H54 (cell line): ENCODE measurements around the gene WIF1.

Experiments used
- DNase-seq: peaks from one replicate; pipeline ENCODE4 v3.0.0; 2011; ENCODE audit warnings: low spot score, mixed read lengths; ENCODE audit not compliant: insufficient read length
- FAIRE-seq: peaks from 3 replicates; lab custom pipeline; 2011; peaks lifted over from hg19 to GRCh38; lab: Jason Lieb, UNC
- POLR2A ChIP-seq: IDR thresholded peaks from 2 replicates; pipeline ENCODE4 v1.6.1; 2011; ENCODE audit warnings: low read depth, mild to moderate bottlenecking, low read length

Gene WIF1

DNA sequence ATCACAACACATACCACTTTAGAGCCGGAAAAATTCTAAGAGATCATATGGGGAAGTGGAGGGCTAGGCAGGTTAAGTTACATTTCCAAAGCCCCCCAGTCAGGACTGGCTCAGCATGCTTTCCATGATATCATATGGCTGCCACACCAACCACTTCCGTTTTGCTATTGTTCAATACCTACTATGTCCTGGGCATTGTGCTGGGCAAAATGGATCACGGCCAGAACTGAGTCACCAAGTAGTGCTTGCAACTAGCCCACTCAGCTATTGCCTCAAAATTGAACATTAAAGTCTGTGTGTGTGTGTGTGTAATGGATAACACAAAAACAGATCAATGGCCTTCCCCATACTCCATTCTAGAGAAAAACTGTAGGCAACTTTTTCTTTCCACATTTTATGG, 22.7 kb downstream of the WIF1 start:
- no peak for TF ChIP-seq POLR2A
- no peak for DNase-seq
- no peak for FAIRE-seq

GRCh38 chr12:65094722-65095121, 26.4 kb downstream of the WIF1 start:
- FAIRE-seq (no peak), DNase-seq (no peak)
- no peak for TF ChIP-seq POLR2A

GRCh38 chr12:65093606-65094005, 27.5 kb downstream of the WIF1 start:
- no peak for TF ChIP-seq POLR2A
- no peak for DNase-seq
- no peak for FAIRE-seq

- no peak for DNase-seq
- no peak for FAIRE-seq
- TF ChIP-seq POLR2A = no peak
These were observed 30.6 kb downstream of the WIF1 start for GRCh38 chr12:65090461-65090860.

GRCh38 chr12:65086236-65086635, 34.9 kb downstream of the WIF1 start:
- no peak for FAIRE-seq

GRCh38 chr12:65084579-65084978, 36.5 kb downstream of the WIF1 start:
- FAIRE-seq = no peak
- no peak for TF ChIP-seq POLR2A
- no peak for DNase-seq

More at GRCh38 chr12:65086236-65086635, 34.9 kb downstream of the WIF1 start:
- DNase-seq = no peak
- TF ChIP-seq POLR2A = no peak

GRCh38 chr12:65083581-65083980, 37.5 kb downstream of the WIF1 start:
- FAIRE-seq (no peak), DNase-seq (no peak)
- TF ChIP-seq POLR2A = no peak

GRCh38 chr12:65082406-65082805, 38.7 kb downstream of the WIF1 start:
- TF ChIP-seq POLR2A = no peak
- no peak for FAIRE-seq
- DNase-seq = no peak

GRCh38 chr12:65081496-65081895, 39.6 kb downstream of the WIF1 start:
- FAIRE-seq = no peak
- no peak for TF ChIP-seq POLR2A
- DNase-seq = no peak

DNA sequence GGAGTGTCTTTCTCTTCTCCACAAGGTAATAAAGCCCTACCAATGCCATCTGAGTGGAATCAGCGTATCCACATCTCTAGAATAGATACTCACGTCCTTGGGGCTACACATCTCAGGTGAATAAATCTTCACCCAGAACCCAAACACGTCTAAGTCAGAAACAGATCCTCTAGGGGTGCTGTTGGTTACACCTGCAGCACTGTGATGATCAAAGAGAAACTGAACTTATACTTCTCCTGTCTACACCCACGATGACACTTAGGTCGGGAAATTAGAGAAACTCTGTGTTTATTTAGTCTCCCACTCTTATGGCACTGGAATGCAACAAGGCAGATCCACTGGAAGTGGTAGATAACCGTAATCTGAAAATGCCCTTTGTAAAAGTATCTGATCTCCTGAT, 46.2 kb downstream of the WIF1 start:
- no peak for TF ChIP-seq POLR2A
- DNase-seq (no peak), FAIRE-seq (no peak)

- FAIRE-seq (no peak), DNase-seq (no peak)
- TF ChIP-seq POLR2A = no peak
These were observed 51.8 kb downstream of the WIF1 start for GRCh38 chr12:65069336-65069735.

DNA sequence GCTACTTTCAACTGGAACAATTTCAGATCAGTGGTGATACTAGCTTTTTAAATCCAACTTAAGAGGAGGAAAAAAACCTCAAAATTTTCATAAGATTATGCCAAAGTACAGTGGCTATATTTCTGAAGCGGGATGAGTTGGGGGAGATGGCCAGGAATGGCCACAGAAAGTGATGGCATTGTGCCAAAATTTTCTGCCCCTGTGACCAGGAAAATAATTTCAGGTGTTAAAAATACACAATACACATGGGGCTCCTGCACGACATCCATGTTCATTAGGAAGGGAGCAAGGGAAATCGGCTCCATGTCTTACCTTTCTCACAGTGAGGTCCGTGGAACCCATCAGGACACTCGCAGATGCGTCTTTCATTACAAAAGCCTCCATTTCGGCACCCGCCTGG, 53.7 kb downstream of the WIF1 start:
- no peak for FAIRE-seq
- TF ChIP-seq POLR2A = no peak

GRCh38 chr12:65055859-65056258, 65.2 kb downstream of the WIF1 start:
- DNase-seq (no peak), FAIRE-seq (no peak)
- no peak for TF ChIP-seq POLR2A

More for the DNA sequence above, 53.7 kb downstream of the WIF1 start:
- DNase-seq = no peak

DNA sequence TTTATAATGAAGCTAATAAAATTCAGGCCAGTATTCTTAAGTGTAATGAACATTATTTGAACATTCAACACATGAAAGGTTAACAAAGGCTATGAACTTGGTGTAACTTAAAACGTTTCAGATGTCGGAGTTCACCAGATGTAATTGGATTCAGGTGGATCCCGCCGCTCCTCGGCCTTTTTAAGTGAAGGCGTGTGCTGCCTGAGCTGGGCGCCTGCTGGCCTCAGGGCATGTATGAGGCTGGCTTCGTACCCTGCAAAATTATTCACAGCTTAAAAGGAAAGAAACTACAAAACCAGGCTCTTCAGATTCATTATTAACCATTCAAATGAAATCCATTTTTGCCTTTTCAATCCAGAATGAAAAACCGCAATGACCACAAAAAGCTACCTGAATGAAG, 69.9 kb downstream of the WIF1 start:
- FAIRE-seq = no peak
- no peak for TF ChIP-seq POLR2A

DNA sequence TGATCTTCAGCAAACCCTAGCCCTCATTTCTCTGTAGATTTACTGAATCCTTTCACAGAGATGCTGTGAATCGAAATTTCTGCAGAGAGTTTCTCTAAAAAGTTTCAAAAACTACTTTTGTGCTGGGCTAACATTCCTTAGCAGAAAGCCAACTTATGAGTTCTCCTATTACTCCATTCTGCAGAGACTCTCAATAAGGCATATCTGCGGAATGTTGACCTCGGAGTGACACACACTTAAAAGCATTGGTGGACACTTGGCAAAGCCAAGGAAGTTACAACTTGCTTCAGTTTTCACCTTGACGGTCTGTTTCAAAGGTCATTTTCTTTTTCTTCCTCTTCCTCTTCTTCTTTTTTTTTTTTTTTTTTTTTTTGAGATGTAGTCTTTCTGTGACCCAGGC, 75.8 kb downstream of the WIF1 start:
- no peak for TF ChIP-seq POLR2A
- FAIRE-seq = no peak

More for the DNA sequence above, 69.9 kb downstream of the WIF1 start:
- DNase-seq = no peak

GRCh38 chr12:65039301-65039700, 81.8 kb downstream of the WIF1 start:
- TF ChIP-seq POLR2A = no peak
- FAIRE-seq (no peak), DNase-seq (no peak)

More for the DNA sequence above, 75.8 kb downstream of the WIF1 start:
- DNase-seq = no peak

GRCh38 chr12:65025136-65025535, 96.0 kb downstream of the WIF1 start:
- no peak for TF ChIP-seq POLR2A
- FAIRE-seq (no peak), DNase-seq (no peak)
